ENCODE measurements around the gene GZMM.

The GZMM gene

DNA sequence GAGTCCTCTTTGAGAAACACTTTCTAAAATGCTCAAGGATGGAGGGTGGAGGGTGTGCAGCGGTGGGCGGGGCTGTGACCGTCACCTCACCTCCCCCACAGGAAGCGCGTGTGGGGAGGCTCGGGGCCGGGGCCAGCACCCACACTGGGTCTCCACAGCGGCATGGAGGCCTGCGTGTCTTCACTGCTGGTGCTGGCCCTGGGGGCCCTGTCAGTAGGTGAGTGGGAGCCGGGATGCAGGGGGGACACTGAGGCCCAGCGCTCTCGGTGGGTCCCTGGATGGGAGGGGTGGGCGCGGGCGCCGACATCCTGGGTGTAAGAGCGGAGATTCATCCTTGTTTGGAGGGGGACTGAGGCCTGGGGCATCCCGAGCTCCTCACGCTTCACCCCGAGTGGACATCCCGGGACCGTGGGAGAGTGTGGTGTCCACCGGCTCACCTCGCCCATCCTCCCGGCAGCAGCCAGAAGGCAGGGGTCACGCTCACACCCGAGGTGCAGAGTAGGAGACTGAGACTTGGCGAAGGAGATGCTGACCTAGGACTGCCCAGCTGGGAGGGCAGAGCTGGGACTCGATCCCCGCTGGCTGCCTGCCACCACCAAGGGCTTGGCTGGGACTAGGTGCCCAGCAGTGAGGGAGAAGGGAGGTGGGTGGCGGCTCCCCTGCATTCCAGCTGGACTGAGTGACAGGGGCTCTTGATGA lies at the start of gene GZMM:
GZMM (plus strand) TSS at position 144 of the 699 bp plus-strand sequence; CDS start at position 163, 19 bp downstream.
- DNase-seq = peak in 1 of 56 donors; percentile 5

DNA sequence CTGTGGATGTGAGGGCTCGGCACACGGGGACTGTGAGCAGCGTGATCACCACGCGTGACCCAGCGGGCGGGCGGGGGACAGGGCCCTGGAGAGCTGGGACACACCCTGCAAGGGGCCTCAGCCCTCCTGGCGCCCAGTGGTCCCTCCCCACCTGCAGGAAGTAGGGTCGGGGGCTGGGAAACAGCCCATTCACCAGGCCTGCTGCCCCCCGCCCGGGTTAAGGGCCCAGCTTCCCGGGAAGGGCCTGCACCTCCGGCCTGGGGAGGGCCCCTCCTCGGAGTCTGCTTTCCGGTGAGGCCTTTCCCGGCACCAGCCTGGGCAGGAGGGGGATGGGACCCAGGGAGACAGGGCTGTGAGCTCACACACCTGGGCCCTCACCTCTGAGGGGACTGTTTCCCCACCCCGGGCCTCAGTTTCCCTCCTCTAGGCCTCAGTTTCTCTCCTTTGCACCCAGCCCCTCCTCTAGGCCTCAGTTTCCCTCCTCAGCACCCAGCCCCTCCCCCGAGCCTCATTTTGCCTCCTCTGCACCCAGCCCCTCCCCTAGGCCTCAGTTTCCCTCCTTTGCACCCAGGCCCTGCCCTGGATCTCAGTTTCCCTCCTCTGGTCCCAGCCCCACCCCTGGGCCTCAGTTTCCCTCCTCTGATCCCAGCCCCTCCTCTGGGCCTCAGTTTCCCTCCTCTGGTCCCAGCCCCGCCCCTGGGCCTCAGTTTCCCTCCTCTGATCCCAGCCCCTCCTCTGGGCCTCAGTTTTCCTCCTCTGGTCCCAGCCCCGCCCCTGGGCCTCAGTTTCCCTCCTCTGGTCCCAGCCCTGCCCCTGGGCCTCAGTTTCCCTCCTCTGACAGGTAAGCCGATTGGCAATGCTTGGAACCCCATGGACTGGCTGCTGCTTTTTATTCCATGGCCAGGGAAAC lies 49.4 kb upstream of the GZMM start:
- DNase-seq = no peak

DNA sequence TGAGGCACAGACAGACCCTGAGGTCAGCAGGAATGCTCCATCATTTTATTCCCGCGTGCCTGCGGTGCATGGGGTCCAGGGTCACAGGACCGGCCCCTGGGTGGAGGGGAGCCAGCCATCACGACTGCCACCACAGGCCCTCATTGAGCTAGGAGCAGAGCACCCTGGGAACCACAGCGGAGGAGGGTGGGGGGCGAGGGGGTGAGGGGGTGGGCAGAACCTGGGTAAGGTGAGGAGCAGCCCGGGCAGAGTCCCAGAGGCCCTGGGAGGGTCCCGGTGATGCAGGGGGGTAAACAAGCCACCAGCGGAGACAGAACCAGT lies 48.8 kb upstream of the GZMM start:
- DNase-seq = no peak

DNA sequence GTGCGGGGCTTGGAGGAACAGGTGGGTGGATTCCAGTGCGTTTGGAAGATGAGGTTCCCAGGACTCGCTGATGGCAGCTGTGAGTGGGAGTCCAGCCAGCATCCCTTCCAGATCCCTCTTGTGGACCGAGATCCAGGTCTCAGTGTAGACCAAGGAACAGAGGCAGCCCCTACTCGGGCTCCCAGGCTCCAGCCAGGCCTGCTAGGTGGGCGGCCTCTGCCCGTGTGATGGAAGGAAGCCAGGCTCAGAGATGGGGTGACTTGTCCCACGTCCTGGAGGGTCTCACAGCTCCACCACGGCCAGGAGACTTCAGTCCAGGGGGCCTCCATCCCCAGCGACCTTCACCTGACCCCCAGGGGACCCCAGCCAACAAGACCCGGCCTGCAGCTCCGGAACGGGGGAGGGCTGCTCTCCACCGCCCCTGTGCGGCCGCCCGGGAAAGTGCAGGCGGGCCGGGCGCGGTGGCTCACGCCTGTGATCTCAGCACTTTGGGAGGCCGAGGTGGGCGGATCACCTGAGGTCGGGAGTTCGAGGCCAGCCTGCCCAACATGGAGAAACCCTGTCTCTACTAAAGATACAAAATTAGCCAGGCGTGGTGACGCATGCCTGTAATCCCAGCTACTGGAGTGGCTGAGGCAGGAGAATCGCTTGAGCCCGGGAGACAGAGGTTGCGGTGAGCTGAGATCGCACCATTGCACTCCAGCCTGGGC lies 48.3 kb upstream of the GZMM start:
- peak in 2 of 56 donors; percentile 25 to 42 for DNase-seq

DNA sequence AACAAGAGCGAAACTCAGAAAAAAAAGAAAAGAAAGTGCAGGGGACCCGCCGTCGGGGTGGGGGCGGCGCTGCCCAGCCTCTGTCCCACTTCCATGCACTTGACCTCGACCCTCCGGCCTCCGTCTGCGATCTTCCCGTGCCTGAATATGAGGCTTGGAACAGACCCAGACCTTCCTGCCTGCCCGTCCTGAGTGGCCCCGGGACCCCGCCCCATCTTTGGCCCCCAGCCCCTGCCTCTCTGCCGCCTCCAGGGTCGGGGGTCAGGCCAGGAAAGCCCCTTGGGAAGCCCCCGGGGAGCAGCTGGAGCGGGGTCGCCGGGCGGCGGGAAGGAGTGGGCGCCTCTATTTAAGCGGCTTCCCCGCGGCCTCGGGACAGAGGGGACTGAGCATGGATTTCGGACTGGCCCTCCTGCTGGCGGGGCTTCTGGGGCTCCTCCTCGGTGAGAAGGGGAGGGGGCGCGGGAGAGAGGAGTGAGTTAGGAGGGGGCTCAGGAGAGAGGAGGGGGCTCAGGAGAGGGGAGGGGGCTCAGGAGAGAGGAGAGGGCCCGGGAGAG lies 47.7 kb upstream of the GZMM start, which contains the start of gene MADCAM1:
MADCAM1 (plus strand) TSS at position 375 of the 554 bp plus-strand sequence; CDS start at position 389, 14 bp downstream.
- DNase-seq = no peak

DNA sequence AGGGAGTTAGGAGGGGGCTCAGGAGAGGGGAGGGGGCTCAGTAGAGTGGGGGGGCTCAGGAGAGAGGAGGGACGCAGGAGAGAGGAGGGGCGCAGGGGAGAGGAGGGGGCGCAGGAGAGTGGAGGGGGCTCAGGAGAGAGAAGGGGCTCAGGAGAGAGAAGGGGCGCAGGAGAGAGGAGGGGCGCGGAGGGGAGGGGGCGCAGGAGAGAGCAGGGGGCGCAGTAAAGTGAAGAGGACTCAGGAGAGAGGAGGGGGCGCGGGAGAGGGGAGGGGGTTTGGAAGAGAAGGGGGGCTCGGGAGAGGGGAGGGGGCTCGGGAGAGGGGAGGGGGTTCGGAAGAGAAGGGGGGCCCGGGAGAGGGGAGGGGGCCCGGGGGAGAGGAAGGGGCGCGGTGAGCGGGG lies 46.9 kb upstream of the GZMM start:
- no peak for DNase-seq

DNA sequence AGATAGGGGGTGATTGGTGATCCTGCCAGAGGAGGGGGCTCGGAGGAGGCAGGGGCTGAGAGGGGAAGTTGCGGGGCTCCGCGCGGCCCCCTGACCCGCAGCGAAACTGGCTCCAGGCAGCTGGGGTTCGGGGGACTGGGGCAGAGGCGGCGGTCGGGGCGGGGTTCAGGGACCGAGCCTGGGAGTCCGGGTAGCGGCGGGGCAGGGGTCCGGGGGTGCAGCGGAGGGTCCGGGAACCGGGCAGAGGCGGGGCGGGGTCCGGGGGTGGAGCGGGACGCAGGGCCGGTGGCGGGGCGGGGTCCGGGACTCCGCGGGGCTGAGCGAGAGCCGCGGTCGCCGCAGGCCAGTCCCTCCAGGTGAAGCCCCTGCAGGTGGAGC lies 46.4 kb upstream of the GZMM start:
- no peak for DNase-seq

DNA sequence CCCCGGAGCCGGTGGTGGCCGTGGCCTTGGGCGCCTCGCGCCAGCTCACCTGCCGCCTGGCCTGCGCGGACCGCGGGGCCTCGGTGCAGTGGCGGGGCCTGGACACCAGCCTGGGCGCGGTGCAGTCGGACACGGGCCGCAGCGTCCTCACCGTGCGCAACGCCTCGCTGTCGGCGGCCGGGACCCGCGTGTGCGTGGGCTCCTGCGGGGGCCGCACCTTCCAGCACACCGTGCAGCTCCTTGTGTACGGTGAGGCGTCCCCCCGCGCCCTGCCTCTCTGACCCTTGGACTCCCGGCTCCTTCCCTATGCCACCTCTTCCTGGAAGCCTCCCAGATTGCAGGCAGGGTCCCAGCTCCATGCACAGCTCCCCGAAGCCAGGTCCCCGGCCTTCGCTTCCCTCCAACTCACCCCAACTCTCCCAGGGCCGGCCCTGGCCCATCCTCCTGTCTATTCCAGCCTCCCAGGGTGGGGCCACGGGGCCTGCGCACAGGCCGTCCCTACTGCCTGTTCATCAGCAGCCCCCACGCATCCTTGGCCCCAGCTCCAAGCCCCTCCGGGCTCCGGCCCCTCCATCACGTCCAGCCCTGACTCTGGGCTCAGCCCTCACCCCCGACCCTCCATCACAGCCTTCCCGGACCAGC lies 45.9 kb upstream of the GZMM start:
- no peak for DNase-seq

DNA sequence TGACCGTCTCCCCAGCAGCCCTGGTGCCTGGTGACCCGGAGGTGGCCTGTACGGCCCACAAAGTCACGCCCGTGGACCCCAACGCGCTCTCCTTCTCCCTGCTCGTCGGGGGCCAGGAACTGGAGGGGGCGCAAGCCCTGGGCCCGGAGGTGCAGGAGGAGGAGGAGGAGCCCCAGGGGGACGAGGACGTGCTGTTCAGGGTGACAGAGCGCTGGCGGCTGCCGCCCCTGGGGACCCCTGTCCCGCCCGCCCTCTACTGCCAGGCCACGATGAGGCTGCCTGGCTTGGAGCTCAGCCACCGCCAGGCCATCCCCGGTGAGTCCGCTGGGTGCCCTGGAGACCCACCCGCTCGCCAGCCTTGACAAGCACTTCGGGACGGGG lies 45.4 kb upstream of the GZMM start:
- no peak for DNase-seq

DNA sequence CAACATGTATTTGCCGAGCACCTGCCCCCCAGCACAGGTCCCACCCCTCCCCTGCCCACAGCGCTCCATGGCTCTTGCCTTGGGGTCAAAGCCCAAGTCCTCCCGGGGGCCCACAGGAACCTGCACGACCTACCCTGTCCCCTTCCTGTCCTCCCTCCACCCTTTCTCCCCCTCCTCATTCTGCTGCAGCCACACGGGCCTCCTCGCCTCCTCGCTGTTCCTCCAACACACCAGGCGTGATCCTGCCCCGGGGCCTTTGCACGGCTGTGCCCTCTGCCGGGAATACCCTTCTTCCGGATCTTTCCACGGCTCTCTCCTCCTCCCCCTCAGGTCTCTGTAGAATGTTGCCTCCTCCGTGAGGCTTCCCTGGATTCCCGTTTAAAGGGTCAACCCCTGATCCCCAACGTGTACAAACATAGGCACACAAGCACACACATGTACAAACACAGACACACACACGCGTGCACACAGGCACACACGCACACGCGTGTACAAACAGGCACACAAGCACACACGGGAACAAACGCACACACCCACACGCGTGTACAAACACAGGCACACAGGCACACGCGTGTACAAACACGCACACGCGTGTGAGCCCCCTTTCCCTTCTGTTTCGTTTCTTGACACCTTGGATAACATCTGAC lies 44.8 kb upstream of the GZMM start:
- DNase-seq = no peak

DNA sequence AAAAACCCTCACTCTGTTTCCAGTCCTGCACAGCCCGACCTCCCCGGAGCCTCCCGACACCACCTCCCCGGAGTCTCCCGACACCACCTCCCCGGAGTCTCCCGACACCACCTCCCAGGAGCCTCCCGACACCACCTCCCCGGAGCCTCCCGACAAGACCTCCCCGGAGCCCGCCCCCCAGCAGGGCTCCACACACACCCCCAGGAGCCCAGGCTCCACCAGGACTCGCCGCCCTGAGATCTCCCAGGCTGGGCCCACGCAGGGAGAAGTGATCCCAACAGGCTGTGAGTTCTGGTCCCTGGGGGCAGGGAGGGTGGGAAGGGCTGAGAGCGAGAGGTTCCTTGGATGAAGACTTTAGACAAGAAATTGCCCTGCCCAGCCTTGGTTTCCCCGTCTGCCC lies 42.2 kb upstream of the GZMM start:
- no peak for DNase-seq

DNA sequence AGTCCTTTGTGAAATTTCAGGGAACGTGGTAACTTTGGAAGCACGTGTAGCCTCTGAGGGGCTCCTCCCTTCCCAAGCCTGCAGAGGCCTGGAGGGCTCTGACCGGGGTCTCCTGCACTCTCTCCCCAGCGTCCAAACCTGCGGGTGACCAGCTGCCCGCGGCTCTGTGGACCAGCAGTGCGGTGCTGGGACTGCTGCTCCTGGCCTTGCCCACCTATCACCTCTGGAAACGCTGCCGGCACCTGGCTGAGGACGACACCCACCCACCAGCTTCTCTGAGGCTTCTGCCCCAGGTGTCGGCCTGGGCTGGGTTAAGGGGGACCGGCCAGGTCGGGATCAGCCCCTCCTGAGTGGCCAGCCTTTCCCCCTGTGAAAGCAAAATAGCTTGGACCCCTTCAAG lies 39.2 kb upstream of the GZMM start:
- DNase-seq = no peak

DNA sequence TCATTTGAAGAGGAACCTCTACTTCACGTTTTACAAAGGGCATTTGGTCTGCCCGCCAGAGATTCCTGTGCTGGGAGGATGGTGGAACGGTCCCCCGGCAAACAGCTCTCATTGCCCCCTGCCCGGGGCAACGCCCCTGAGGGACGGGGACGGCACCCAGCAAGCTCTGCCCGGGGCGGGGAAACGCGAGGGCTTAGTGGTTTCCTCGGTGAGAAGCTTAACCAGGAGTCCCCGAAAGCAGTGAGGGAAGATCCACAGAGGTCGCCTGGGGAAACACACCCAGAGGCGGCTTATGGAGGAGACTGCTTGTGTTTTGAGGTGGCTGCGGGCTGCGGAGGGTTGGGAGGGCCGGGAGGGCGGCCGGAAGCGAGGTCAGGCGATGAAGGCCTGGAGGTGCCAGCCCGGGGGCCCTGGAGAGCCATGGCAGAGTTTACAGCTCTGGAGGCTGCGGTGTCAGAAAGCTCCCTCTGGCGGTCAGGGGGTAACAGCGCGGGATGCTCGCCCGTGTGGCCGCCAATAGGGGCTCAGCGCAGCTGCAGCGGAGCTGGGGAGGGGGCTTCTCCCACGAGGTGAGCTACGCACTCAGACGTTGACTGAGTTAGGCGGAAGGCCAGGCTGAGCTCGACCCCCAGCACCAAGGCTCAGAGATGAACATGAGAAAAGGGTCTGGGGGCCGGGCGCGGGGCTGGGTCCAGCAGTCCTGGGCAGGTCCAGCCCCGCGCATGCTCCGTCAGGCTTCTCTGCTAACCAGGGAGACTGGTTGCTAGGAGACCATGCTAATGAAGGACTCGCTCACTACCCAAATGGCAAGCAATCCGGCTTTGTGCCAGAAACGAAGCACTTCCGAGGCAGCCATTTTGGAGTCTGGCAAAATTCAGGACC lies 37.2 kb upstream of the GZMM start:
- peak; percentile 92 to 100 (median 99) for DNase-seq

DNA sequence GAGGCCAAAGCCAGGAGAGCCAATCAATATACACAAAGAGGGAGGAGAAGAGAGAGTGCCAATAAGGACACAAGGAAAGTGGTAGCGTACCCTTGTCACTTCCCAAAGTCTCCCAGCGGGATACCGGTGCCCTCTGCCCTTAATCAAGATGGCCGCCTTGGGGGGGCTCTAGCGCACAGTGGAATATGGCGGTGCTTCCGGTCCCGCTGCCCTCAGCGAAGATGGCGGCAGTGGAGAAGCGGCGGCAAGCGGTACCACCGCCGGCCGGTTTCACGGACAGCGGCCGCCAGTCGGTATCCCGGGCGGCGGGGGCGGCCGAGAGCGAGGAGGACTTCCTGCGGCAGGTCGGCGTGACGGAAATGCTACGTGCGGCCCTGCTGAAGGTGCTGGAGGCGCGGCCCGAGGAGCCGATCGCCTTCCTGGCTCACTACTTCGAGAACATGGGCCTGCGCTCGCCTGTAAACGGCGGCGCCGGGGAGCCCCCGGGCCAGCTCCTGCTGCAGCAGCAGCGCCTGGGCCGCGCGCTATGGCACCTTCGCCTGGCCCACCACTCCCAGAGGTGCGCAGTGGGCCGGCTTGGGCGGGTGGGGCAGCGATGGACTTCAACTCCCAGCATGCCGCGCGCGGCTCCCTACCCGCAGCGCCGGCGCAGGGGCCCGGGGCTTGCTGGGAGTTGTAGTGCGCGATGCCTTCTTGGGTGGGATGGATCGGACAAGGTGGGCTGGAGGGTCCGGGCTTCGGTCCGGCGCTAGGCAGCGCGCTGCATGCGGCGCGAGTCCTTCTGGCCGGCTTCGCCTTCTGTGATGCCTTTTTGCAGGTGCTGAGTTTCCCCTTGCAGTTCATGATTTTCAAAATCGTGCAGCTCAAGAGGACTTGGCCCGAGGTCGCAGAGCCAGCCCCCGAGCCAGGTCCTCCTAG lies 36.3 kb upstream of the GZMM start, which contains the start of gene TPGS1:
TPGS1 (plus strand) TSS at position 212 of the 918 bp plus-strand sequence; CDS start at position 222, 10 bp downstream.
- DNase-seq = peak in 54 of 56 donors; percentile 61 to 100 (median 82)

DNA sequence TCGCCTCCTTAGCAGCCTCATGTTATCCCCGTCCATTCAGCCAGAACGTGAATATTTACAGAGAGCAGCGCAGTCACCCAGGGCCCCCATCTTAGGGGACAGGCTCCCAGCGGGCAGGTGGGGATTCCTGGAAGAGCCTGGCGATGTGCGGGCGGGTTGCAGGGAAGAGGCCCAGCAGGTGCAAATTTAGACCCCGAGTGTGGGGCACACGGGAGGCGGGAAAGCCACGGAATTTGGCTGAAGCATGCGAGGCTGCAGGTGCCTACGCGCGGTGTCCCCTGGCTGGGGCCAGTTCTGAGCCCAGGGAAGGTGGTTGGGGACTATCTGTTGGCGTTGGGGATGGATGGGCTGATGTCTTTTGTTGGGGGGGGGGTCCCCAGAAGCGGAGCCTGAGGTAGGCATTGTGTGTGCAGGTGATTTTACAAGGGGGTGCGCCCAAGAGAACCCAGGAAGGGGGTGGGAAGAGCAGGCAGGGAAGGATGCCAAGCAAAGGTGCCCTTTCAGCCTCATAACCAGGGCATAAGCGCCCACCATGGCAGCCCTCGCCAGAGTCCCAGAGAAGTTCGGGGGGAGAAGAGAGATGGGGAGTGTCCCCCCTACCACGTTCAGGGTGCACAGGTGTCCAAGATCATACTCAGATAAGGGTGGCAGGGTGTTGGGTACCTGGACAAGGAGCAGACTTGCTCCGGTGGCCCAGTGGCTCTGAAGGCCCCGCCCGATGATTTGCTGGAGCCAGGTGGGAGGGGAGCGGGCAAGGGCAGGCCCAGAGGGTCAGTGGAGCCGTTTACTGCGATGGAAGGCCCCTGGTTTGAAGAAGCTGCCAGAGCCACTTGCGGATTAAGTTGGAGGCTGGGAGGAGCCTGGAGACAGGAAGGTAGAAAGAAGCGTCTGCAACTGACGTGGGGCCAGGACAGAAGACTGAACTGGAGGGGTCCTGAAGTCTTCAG lies 35.4 kb upstream of the GZMM start:
- no peak for DNase-seq

DNA sequence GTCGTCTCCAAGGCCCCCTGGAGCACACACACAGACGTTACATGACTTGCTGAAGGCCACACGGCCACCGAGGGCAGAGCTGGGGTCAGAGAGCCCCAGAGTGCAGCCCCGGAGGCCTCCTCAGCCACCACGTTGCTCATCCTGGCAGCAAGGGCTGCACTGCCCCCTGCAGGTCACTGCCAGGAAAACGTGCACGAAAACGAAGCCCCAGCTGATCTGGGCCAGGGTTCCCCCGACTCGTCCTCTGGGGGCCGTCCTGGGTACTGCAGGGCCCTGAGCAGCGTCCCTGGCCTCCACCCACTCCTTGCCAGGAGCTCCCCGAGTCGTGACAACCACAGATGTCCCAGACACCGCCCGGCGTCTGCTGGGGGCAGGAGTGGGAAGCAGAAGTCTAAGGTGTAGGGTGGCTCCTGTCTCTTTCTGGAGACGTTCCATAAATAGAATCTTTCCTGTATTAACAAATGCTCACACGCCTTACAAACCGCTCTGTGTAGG lies 33.2 kb upstream of the GZMM start:
- DNase-seq = peak in 52 of 56 donors; percentile 12 to 85 (median 53)
